Left kidney (tissue), 2 donors: ENCODE results near the gene SCAMP1. TPM values are rescaled to one million over a fixed set of nuclear protein-coding genes. Genes with fewer than 3 reads are reported as not detected.

Experiments
- DNase-seq: peaks from one replicate; pipeline ENCODE4 v3.0.0-alpha.2; 2013
- polyA plus RNA-seq: library from polyadenylated mRNA; unstranded; fragments of 120-200 nt; gene quantifications from one replicate; pipeline ENCODE4 v1.2.1, GENCODE V29; 2013; ENCODE audit not compliant: insufficient read length

The SCAMP1 gene
- polyA plus RNA-seq, 1 donor: 57.2 TPM

GRCh38 chr5:78512435-78512834, 152.0 kb downstream of the SCAMP1 start:
- DNase-seq: no peak

DNA sequence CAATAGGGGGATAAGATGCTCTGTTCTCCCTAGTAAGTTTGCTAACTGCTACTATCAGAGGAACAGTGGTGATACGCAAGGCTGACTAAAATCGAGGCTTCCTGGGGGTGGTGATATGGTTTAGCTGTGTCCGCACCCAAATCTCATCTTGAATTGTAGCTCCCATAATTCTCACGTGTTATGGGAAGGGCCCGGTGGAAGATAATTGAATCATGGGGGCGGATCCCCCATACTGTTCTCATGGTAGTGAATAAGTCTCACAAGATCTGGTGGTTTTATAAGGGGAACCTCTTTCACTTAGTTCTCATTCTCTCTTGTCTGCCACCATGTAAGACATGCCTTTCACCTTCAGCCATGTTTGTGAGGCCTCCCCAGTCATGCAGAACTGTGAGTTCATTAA, 153.0 kb downstream of the SCAMP1 start:
- DNase-seq: no peak

- DNase-seq: no peak
Observed at GRCh38 chr5:78514427-78515330, 154.3 kb downstream of the SCAMP1 start.

DNA sequence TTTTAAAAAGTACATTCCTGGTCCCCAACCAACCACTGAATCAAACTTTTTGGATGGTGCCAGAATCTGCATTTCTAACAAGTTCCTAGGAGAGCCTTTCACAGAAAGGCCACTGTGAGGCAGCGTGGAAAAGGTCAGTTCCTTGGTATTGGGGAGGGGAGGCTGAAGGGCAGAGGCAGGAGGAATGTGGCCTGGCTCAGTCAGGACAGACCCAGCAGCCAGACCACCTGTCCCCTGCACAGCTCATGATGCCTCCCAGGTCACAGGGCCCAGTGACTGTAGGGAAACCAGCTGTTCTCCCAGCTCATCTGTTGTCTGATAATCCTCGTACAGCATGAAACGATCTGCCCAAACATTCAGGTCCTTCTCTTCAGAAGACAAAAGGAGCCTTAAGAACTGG, 155.3 kb downstream of the SCAMP1 start:
- no peak for DNase-seq

- no peak for DNase-seq
Observed at GRCh38 chr5:78518365-78519197, 158.2 kb downstream of the SCAMP1 start.

DNA sequence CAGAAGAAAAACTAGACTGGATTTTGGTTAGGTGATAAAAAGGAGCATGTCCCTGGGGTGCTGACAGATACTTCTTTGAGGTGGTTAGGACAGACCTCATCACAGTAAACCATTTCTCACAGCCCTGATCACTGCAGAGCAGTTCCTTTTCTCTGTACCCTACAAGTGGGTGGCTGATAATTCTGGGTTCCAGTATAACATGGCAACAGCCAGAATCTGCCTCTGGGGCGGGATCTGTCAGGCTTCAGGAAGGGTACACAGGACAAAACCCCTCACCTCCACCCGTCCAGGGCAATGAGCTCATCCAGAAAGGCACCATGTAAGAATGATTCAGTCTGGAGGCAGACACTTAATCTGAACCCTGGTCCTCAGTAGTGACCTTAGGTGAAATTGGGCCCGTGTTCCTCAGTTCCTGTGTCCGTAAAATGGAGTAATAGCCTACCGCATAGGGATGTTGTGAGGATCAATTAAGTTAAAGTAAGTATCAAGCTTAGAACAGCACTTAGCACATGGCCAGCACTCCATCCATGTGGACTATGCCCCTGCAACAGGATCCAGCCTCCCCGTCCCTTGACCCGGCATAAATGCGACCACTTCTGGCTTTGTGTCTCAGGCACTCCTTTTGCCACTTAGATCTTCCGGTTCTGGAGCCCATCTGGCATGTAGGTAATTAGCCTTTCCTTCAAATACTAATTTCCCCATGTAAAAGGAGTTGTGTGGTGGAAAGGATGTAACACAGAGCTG, 159.0 kb downstream of the SCAMP1 start:
- DNase-seq: no peak

GRCh38 chr5:78521455-78521854, 161.0 kb downstream of the SCAMP1 start:
- no peak for DNase-seq

DNA sequence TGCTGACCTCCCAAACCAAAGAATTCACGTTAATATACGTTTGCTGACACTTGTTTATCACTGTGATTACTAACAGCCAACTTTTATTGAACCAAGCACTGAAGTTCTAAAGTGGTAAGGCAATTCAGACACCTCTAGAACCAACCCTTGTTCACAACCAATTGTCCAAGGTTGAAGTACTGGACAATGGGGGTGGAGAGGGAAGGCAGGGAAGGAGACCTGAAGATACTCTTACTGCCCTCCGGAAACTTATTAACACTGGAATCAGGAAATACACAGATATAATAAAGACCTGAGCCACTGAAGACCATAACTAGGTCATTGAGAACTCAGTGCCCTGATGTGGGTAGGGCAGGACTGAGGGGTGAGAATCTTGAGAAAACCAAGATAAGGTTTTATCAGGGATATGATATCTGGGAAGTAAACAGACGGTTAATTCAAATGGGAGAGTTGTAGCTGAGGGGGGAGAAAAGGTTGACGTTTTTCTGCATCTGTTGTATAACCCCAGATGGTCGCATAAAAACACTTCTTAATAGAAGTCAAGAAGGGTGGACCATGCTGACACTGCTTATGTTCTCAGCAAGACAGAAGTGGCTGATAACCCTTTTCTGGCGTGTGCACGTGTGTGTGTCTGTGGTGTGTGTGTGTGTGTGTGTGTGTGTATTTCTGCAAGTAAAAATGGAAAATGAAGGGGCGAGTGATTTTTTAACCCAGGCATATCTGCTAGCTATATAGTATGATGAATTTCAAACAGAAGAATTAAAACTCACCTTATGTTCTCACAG, 162.3 kb downstream of the SCAMP1 start:
- no peak for DNase-seq

DNA sequence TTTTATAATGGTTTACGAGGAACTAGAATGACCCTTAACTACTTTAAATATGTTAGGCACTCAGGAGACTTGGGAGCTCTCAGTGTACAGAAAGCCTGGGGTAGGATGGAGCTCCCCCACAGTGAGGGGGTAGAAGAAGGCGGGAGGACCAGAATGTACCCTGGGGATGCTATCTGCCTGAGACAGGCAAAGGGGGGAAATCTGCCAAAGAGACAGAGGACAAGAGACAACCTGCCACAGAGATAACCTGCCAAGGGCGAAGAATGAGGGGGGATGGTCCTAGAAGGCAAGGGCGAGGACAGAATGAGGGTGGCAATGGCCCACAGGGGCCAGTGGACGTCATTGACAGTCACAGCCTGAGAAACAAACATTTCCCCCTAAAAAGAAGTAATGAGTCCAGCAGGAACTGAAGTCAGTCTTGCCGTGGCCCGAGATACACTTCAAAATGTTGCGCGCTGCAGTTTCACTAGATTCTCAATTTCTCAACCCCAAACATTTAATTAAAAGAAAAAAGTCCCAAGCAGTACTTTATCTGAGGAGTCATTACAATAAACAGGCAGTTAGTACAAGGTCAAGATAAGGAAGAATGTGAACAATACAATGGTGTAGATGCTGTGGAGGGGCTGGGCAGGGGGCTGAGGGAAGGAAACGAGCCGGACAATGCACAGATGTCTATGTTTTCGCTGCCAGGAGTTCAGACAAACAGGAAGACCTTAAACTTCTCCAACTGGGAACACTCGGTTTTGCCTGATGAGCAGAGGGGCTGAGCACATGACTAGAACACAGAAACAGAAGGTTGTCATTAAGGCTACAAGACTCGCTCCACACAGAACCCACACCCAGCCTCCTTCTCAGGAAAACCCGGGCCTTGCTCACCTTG, 163.1 kb downstream of the SCAMP1 start:
- no peak for DNase-seq

GRCh38 chr5:78526049-78526525, 165.7 kb downstream of the SCAMP1 start:
- DNase-seq: no peak

- DNase-seq: no peak
Observed at GRCh38 chr5:78527054-78527859, 166.8 kb downstream of the SCAMP1 start.

GRCh38 chr5:78527925-78528324, 167.5 kb downstream of the SCAMP1 start:
- no peak for DNase-seq

Other genes with a start within 250 kb of the SCAMP1 start
- gene AP3B1, start 65.9 kb upstream of the SCAMP1 start, polyA plus RNA-seq: 76.2 TPM